Loucy (cell line): ENCODE measurements around the gene DSCAML1.

Experiments
- CTCF ChIP-seq: fragments of 200-600 bp; sonication (generic); conservative IDR thresholded peaks from 2 replicates; pipeline ENCODE4 v1.5.1; 2014; ENCODE audit warnings: mild to moderate bottlenecking, antibody characterized with exemption, low read length
- EZH2phosphoT487 ChIP-seq: fragments of 200-600 bp; IDR thresholded peaks from 2 replicates; pipeline ENCODE4 v1.6.1; 2018; ENCODE audit warnings: antibody characterized with exemption, mild to moderate bottlenecking, moderate library complexity, borderline replicate concordance

GRCh38 chr11:117720061-117720511 lies 76.9 kb downstream of the DSCAML1 start:
- TF ChIP-seq CTCF (no peak), EZH2phosphoT487 (no peak)
